Choroid plexus epithelial cell (primary cell): ENCODE results near the gene GABRB1.

Source experiments
- DNase-seq: peaks from one replicate; pipeline ENCODE4 v3.0.0-alpha.2; 2010; ENCODE audit warnings: low read depth
- H3K4me3 ChIP-seq: 2 replicates; pipeline ENCODE4 v1.5.1; 2011; ENCODE audit warnings: low read depth, mild to moderate bottlenecking, control low read depth, low read length, moderate library complexity
- TF ChIP-seq, protein P1 (sequence below): conservative IDR thresholded peaks from 2 replicates; pipeline ENCODE4 v1.5.1; 2011; ENCODE audit warnings: low read depth, mild to moderate bottlenecking, control low read depth, inconsistent platforms, low read length, moderate library complexity

GABRB1 gene

DNA sequence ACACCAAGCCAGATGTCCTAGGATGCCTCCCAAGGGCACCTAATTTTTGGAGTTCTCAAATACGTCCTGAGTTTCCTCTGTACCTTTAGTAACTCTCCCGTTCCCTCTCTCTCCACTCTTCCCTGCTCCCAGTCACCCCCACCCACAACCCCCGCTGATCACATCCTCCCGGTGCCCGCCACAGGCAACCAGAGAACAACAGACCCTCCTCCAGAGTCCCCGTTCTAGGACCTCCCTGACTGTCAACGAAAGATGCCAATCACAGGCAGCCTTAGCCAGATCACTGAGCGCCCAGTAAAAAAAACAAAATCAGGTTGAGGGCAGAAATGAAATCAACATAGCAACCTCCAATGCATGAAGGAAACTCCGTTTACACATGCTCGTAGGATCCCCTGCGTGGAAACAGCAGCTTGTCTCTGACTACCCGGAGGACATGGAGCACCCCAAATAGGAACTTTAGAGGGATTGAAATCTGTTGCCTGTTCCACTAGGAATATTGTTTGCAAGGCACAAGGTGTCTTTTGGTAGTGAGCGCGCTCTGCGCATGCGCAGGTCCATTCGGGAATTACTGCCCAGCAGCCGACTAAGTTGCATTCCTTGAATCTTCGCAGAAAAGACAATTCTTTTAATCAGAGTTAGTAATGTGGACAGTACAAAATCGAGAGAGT is at the start of gene GABRB1:
GABRB1 (plus strand) TSS at position 557 of the 668 bp plus-strand sequence.
- peak; percentile 72 for DNase-seq
- TF ChIP-seq, protein P1, sequence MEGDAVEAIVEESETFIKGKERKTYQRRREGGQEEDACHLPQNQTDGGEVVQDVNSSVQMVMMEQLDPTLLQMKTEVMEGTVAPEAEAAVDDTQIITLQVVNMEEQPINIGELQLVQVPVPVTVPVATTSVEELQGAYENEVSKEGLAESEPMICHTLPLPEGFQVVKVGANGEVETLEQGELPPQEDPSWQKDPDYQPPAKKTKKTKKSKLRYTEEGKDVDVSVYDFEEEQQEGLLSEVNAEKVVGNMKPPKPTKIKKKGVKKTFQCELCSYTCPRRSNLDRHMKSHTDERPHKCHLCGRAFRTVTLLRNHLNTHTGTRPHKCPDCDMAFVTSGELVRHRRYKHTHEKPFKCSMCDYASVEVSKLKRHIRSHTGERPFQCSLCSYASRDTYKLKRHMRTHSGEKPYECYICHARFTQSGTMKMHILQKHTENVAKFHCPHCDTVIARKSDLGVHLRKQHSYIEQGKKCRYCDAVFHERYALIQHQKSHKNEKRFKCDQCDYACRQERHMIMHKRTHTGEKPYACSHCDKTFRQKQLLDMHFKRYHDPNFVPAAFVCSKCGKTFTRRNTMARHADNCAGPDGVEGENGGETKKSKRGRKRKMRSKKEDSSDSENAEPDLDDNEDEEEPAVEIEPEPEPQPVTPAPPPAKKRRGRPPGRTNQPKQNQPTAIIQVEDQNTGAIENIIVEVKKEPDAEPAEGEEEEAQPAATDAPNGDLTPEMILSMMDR, result no peak
- peak within 1 kb of the TSS; percentile 64 for H3K4me3 ChIP-seq

DNA sequence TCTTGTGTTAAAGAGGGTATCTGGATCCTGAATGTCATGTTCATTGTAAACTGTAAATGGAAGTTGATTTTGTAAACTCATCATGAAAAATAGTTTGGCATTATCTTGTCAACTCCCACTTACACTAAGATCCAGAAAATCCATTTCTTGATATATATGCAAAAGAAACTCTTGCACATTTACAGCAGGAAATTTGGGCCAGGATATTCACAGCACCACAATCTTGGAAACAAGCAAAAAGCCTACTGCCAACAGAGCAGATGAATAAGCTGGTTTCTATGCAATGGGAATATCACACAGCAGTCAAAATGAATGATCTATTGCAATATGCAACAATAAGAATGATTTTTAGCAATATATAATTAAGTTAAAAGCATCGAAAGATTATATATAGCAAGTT is 46.6 kb upstream of the GABRB1 start:
- DNase-seq, result no peak
- H3K4me3 ChIP-seq, result no peak overlapping the region
- TF ChIP-seq, protein P1, result no peak

DNA sequence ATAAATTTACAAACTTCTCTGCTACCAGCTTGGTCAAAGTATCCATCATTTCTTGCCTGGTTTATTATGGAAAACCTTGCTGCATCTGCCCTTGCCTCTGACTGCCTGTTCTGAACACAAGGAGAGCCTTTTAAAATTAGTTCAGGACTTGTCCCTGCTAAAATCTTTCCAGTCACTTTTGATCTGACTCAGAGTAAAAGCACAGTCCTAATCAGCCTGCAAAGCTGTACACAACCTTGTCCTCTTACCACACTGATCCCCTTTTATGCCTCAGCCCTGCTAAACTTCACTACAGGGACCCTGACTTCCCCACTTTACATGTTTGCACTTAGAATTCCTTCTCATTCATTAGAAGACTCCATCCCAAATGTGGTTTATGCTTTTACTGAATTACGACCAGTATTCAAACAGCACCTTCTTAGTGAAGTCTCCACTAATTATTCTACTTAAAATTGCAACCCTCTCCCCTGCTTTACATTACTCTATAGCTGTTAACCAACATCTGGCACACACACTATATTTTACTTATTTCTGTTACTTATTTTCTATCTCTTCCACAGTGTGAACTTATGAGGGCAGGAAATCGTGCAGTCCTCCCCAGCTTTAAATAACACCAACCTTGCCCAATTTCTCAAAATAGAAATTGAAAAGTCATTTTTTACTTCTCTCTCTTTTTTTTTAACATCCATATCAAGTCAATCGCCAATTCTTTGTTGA is 44.3 kb upstream of the GABRB1 start:
- no peak overlapping the region for H3K4me3 ChIP-seq
- TF ChIP-seq, protein P1, result no peak

DNA sequence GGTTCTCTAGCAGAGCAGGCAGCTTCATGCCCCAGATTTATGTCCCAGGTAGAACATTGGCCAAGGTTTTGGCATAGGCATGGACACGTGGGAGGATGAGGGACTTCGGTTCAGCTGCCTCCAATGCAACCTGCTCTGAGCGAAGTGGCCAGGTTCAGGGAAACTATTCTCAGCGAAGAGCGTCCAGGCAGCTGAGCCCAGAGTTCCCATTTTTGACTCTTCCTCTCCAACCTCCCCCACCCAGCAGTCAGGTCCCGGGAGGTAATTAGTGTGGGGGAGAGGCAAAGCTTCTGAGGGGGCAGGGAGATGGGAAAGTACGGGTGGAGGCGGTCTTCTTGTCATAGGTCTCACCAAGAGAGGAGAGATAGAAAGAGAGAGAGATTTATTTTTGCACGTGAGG is 39.0 kb upstream of the GABRB1 start:
- DNase-seq, result no peak
- TF ChIP-seq, protein P1, result no peak
- H3K4me3 ChIP-seq, result no peak overlapping the region

More for the DNA sequence above, 44.3 kb upstream of the GABRB1 start:
- DNase-seq, result no peak

DNA sequence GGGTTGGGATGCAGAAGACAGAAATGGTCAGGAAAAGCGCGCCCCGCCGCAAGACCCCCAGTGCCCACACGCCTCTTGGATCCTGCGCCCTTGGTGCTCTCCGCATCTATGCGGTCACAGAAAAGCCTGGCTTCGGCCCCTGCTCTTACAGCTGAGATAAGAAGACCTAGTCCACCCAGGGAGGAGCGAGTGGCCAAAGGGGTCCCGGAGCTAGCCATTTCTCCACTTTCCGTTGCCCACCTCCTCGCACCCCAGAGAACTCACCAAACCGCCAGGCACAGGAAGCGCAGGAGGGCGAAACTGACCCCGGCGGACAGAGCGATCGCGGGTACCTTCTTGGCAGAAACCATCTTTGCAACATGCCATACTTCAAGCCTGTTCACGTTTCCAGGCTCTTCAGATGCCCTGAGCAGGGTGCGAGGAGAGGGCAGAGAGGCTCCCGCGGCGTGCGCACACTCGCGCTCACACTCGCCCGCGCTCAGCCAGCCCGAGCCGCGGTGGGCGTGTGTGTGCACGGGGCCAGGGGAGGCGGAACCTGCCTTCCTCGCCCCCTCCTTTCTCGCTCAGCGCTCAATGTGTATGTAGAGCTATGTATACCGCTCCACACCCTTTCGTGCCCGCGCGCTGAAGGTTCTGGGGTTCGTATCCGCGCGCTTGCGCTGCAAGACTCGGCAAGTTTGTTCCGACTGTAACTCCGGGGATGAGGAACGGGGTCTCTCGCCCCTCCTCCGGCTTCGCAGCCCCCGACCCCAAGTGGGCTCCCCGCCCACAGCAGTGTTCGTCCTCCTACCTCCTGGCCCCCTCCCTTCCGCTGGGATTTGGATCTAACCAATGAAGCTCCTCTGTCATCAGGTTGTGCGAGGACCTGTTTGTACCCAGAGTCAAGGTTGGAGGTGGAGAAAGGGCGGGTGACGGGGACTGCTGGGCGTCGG is 38.0 kb upstream of the GABRB1 start, which contains the start of gene GABRA4:
GABRA4 (minus strand) TSS at position 507 of the 932 bp plus-strand sequence; CDS start at position 350, 157 bp downstream.
- peak; percentile 5 for DNase-seq
- H3K4me3 ChIP-seq, result peak within 1 kb of the TSS; percentile 46
- TF ChIP-seq, protein P1, result no peak

DNA sequence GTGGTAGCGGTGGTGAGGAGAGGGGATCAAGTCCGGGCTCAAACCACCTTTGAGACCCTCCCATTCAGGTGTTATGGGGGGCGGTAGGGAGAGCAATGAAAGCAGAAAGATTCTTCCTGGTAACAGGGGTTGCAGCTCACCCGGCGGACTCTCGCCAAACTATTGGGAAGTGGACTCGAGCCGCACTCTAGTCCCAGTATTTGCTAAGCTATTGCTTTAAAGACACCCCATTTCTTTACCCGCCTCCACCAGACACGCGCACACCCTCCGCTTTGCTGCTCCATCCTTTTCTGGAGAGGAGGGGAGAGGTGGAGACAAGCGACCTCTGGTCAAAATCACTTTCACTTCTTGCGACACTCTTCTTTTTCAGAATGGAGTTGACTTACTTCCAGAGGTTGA is 37.4 kb upstream of the GABRB1 start:
- H3K4me3 ChIP-seq, result peak overlapping the region; percentile 46
- peak; percentile 3 for DNase-seq
- TF ChIP-seq, protein P1, result no peak
